Lower leg skin (tissue), 3 donors: ENCODE results near the gene LBHD2.

Experiments
- CTCF ChIP-seq, 3 donors: fragments of 450-650 bp; IDR thresholded peaks; one replicate each; pipeline ENCODE4 v1.5.1; 2016; ENCODE audit warnings: antibody characterized with exemption in 3 of 3, mild to moderate bottlenecking in 3 of 3, moderate library complexity in 2 of 3
- POLR2A ChIP-seq, 2 donors: fragments of 450-650 bp; IDR thresholded peaks; one replicate each; pipeline ENCODE4 v1.6.1; 2016 to 2017; ENCODE audit warnings: antibody characterized with exemption in 2 of 2, mild to moderate bottlenecking in 1 of 2, moderate library complexity in 1 of 2

GRCh38 chr14:103131580-103131979, 47.6 kb downstream of the LBHD2 start:
- TF ChIP-seq CTCF (IDR thresholded peaks at IDR 0.05) (no peak), POLR2A (IDR thresholded peaks at IDR 0.05) (no peak)
